Activated effector memory CD4-positive, alpha-beta T cell treated with Interleukin-2 at 50 U/mL for 16 hours (primary cell): ENCODE measurements around the gene PKP4.
"Not testable (repeated sequence)": the region's sequence is repeated elsewhere in the genome, so short reads cannot be mapped to it uniquely, and the experiment has no call there.

Experiments
- DNase-seq: peaks from one replicate; pipeline ENCODE4 v3.0.0-alpha.2; 2020

Gene PKP4

GRCh38 chr2:158690823-158691222 is 234.1 kb downstream of the PKP4 start:
- DNase-seq = no peak

- DNase-seq = no peak
Measured at GRCh38 chr2:158691619-158692018, 234.9 kb downstream of the PKP4 start.

- DNase-seq = no peak
Measured at GRCh38 chr2:158692372-158693103, 235.8 kb downstream of the PKP4 start.

- DNase-seq = no peak
Measured at GRCh38 chr2:158693476-158693875, 236.7 kb downstream of the PKP4 start.

GRCh38 chr2:158695305-158695704 is 238.6 kb downstream of the PKP4 start:
- no peak for DNase-seq

GRCh38 chr2:158695744-158696143 is 239.0 kb downstream of the PKP4 start:
- DNase-seq = not testable (repeated sequence)

- DNase-seq = no peak
Measured at GRCh38 chr2:158699323-158699722, 242.6 kb downstream of the PKP4 start.

GRCh38 chr2:158701101-158701500 is 244.3 kb downstream of the PKP4 start:
- no peak for DNase-seq

GRCh38 chr2:158702740-158703139 is 246.0 kb downstream of the PKP4 start:
- DNase-seq = no peak

- DNase-seq = not testable (repeated sequence)
Measured at GRCh38 chr2:158704724-158705465, 248.1 kb downstream of the PKP4 start.

GRCh38 chr2:158712791-158713522 is 256.2 kb downstream of the PKP4 start:
- no peak for DNase-seq

GRCh38 chr2:158713523-158714138 is 256.9 kb downstream of the PKP4 start:
- DNase-seq = no peak

- no peak for DNase-seq
Measured at GRCh38 chr2:158714420-158714819, 257.7 kb downstream of the PKP4 start.

GRCh38 chr2:158715357-158715756 is 258.6 kb downstream of the PKP4 start:
- no peak for DNase-seq

- no peak for DNase-seq
Measured at GRCh38 chr2:158716121-158716791, 259.5 kb downstream of the PKP4 start.

GRCh38 chr2:158716921-158717320 is 260.2 kb downstream of the PKP4 start:
- no peak for DNase-seq

- no peak for DNase-seq
Measured at GRCh38 chr2:158717366-158718195, 260.8 kb downstream of the PKP4 start.

- DNase-seq = no peak
Measured at GRCh38 chr2:158718196-158718585, 261.4 kb downstream of the PKP4 start.

GRCh38 chr2:158718851-158719250 is 262.1 kb downstream of the PKP4 start:
- DNase-seq = no peak

- no peak for DNase-seq
Measured at GRCh38 chr2:158719403-158719802, 262.7 kb downstream of the PKP4 start.

- no peak for DNase-seq
Measured at GRCh38 chr2:158722266-158723105, 265.7 kb downstream of the PKP4 start.
